A549 (cell line): ENCODE measurements around the gene NCS1.

Source experiments
- ESRRA ChIP-seq: fragments of 150-350 bp; IDR thresholded peaks from 2 replicates; pipeline ENCODE4 v1.6.1; 2014; ENCODE audit warnings: mild to moderate bottlenecking, low read length, borderline replicate concordance
- JUNB ChIP-seq: fragments of >200 bp; sonication (Bioruptor Twin); formaldehyde crosslinking; IDR thresholded peaks from 2 replicates; pipeline ENCODE4 v1.6.1; 2016
- POLR2A ChIP-seq: IDR thresholded peaks from 2 replicates; pipeline ENCODE4 v1.6.1; 2012; ENCODE audit warnings: mild to moderate bottlenecking, low read length
- POLR2AphosphoS2 ChIP-seq: conservative IDR thresholded peaks from 2 replicates; pipeline ENCODE4 v1.6.1; 2012; ENCODE audit warnings: low read length, improper control_type of control experiment, inconsistent platforms
- RCOR1 ChIP-seq: fragments of 150-350 bp; IDR thresholded peaks from 2 replicates; pipeline ENCODE4 v1.6.1; 2014; ENCODE audit warnings: antibody characterized with exemption, low read length, low read depth
- RFX5 ChIP-seq: fragments of 450-650 bp; IDR thresholded peaks from 2 replicates; pipeline ENCODE4 v1.7.1; 2014; ENCODE audit warnings: antibody characterized with exemption, mild to moderate bottlenecking, moderate library complexity
- SMC3 ChIP-seq: fragments of >200 bp; sonication (Bioruptor Twin); formaldehyde crosslinking; IDR thresholded peaks from 3 replicates; pipeline ENCODE4 v1.6.1; 2018; ENCODE audit warnings: inconsistent platforms
- TF ChIP-seq, protein P1 (sequence below): fragments of >200 bp; sonication (Bioruptor Twin); formaldehyde crosslinking; IDR thresholded peaks from 3 replicates; pipeline ENCODE4 v1.5.1; 2016
- TF ChIP-seq, protein P2 (sequence below): IDR thresholded peaks from 2 replicates; pipeline ENCODE4 v1.6.1; 2012
- TF ChIP-seq, protein P3 (sequence below): fragments of 450-650 bp; IDR thresholded peaks from 2 replicates; pipeline ENCODE4 v1.6.1; 2014; ENCODE audit warnings: antibody characterized with exemption

DNA sequence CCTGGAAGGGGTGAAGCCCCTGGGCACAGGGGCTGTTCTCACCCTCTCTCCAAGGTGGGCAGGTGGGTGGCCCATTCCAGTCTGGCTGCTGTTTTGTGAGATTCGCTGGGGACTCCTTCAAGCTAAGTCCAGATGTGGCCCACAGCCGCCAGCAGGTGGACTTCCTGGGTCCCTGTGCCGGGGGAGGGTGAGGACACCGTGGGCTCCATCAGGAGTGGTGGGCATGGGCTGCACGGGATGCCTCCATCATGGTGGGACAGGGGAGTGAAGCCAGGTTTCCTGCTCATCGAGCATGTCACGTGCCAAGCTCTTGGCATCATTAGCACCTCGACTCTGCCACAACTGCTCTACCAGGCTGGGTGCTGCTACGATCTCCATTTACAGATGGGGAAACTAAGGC is 1.8 kb downstream of the NCS1 start:
- TF ChIP-seq POLR2A (no peak), RCOR1 (no peak), JUNB (no peak), RFX5 (no peak), POLR2AphosphoS2 (no peak), ESRRA (no peak), SMC3 (no peak)
- TF ChIP-seq, protein P1, sequence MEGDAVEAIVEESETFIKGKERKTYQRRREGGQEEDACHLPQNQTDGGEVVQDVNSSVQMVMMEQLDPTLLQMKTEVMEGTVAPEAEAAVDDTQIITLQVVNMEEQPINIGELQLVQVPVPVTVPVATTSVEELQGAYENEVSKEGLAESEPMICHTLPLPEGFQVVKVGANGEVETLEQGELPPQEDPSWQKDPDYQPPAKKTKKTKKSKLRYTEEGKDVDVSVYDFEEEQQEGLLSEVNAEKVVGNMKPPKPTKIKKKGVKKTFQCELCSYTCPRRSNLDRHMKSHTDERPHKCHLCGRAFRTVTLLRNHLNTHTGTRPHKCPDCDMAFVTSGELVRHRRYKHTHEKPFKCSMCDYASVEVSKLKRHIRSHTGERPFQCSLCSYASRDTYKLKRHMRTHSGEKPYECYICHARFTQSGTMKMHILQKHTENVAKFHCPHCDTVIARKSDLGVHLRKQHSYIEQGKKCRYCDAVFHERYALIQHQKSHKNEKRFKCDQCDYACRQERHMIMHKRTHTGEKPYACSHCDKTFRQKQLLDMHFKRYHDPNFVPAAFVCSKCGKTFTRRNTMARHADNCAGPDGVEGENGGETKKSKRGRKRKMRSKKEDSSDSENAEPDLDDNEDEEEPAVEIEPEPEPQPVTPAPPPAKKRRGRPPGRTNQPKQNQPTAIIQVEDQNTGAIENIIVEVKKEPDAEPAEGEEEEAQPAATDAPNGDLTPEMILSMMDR: no peak
- TF ChIP-seq, protein P2, sequence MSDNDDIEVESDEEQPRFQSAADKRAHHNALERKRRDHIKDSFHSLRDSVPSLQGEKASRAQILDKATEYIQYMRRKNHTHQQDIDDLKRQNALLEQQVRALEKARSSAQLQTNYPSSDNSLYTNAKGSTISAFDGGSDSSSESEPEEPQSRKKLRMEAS: no peak
- TF ChIP-seq, protein P3, sequence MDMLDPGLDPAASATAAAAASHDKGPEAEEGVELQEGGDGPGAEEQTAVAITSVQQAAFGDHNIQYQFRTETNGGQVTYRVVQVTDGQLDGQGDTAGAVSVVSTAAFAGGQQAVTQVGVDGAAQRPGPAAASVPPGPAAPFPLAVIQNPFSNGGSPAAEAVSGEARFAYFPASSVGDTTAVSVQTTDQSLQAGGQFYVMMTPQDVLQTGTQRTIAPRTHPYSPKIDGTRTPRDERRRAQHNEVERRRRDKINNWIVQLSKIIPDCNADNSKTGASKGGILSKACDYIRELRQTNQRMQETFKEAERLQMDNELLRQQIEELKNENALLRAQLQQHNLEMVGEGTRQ: no peak
